ENCODE data around the gene VTCN1. TPM values are rescaled to one million over a fixed set of nuclear protein-coding genes. Genes with fewer than 3 reads are reported as not detected.
"Not testable (repeated sequence)": the region's sequence is repeated elsewhere in the genome, so short reads cannot be mapped to it uniquely, and the experiment has no call there.

The VTCN1 gene
- not detected for polyA plus RNA-seq (2012; ENCODE audit: low read depth, missing spikeins)

- TF ChIP-seq POU2F2 (IDR thresholded peaks at IDR 0.05; ENCODE audit: low read depth, low read length) (no peak), SPI1 (IDR thresholded peaks at IDR 0.05; ENCODE audit: low read depth, low read length) (no peak), TAF1 (IDR thresholded peaks at IDR 0.05; ENCODE audit: low read depth, low read length) (no peak), POLR2AphosphoS5 (IDR thresholded peaks at IDR 0.05; ENCODE audit: low read depth, low read length) (no peak), PAX5 (IDR thresholded peaks at IDR 0.05; ENCODE audit: insufficient read depth, low read length, severe bottlenecking) (no peak)
- no peak for DNase-seq (ENCODE audit: insufficient read length, low spot score)
- no peak for FAIRE-seq
Observed at GRCh38 chr1:117210831-117211261, at the start of gene VTCN1. Gene VTCN1 (minus strand): TSS chr1:117210927. CDS start chr1:117210855, 72 bp downstream.

- DNase-seq (ENCODE audit: insufficient read length, low spot score) (no peak), FAIRE-seq (no peak)
- no peak for TF ChIP-seq POU2F2 (IDR thresholded peaks at IDR 0.05; ENCODE audit: low read depth, low read length)
- no peak for TF ChIP-seq POLR2AphosphoS5 (IDR thresholded peaks at IDR 0.05; ENCODE audit: low read depth, low read length)
- TF ChIP-seq SPI1 (IDR thresholded peaks at IDR 0.05; ENCODE audit: low read depth, low read length), result no peak
- no peak for TF ChIP-seq POLR2A (IDR thresholded peaks at IDR 0.05; ENCODE audit: low read depth, low read length)
- no peak for TF ChIP-seq PAX5 (IDR thresholded peaks at IDR 0.05; ENCODE audit: insufficient read depth, low read length, severe bottlenecking)
- no peak for TF ChIP-seq TAF1 (IDR thresholded peaks at IDR 0.05; ENCODE audit: low read depth, low read length)
Observed at GRCh38 chr1:117258791-117259190, 48.1 kb upstream of the VTCN1 start.

GRCh38 chr1:117258075-117258474 lies 47.3 kb upstream of the VTCN1 start:
- not testable (repeated sequence) for DNase-seq (ENCODE audit: insufficient read length, low spot score); FAIRE-seq

- FAIRE-seq (no peak), DNase-seq (ENCODE audit: insufficient read length, low spot score) (no peak)
- TF ChIP-seq PAX5 (IDR thresholded peaks at IDR 0.05; ENCODE audit: insufficient read depth, low read length, severe bottlenecking) (no peak), TAF1 (IDR thresholded peaks at IDR 0.05; ENCODE audit: low read depth, low read length) (no peak), POLR2AphosphoS5 (IDR thresholded peaks at IDR 0.05; ENCODE audit: low read depth, low read length) (no peak), POU2F2 (IDR thresholded peaks at IDR 0.05; ENCODE audit: low read depth, low read length) (no peak), POLR2A (IDR thresholded peaks at IDR 0.05; ENCODE audit: low read depth, low read length) (no peak), SPI1 (IDR thresholded peaks at IDR 0.05; ENCODE audit: low read depth, low read length) (no peak)
Observed at GRCh38 chr1:117257291-117257690, 46.6 kb upstream of the VTCN1 start.

- DNase-seq (ENCODE audit: insufficient read length, low spot score) (no peak), FAIRE-seq (no peak)
- TF ChIP-seq SPI1 (IDR thresholded peaks at IDR 0.05; ENCODE audit: low read depth, low read length), result no peak
- TF ChIP-seq PAX5 (IDR thresholded peaks at IDR 0.05; ENCODE audit: insufficient read depth, low read length, severe bottlenecking), result no peak
- no peak for TF ChIP-seq POU2F2 (IDR thresholded peaks at IDR 0.05; ENCODE audit: low read depth, low read length)
Observed at GRCh38 chr1:117250061-117250606, 39.4 kb upstream of the VTCN1 start.

- DNase-seq (ENCODE audit: insufficient read length, low spot score) (no peak), FAIRE-seq (no peak)
- TF ChIP-seq POLR2A (IDR thresholded peaks at IDR 0.05; ENCODE audit: low read depth, low read length), result no peak
- no peak for TF ChIP-seq POLR2AphosphoS5 (IDR thresholded peaks at IDR 0.05; ENCODE audit: low read depth, low read length)
- TF ChIP-seq SPI1 (IDR thresholded peaks at IDR 0.05; ENCODE audit: low read depth, low read length), result no peak
- no peak for TF ChIP-seq POU2F2 (IDR thresholded peaks at IDR 0.05; ENCODE audit: low read depth, low read length)
- TF ChIP-seq TAF1 (IDR thresholded peaks at IDR 0.05; ENCODE audit: low read depth, low read length), result no peak
- TF ChIP-seq PAX5 (IDR thresholded peaks at IDR 0.05; ENCODE audit: insufficient read depth, low read length, severe bottlenecking), result no peak
Observed at GRCh38 chr1:117244971-117245370, 34.2 kb upstream of the VTCN1 start.

GRCh38 chr1:117244306-117244705 lies 33.6 kb upstream of the VTCN1 start:
- TF ChIP-seq POU2F2 (IDR thresholded peaks at IDR 0.05; ENCODE audit: low read depth, low read length) (no peak), PAX5 (IDR thresholded peaks at IDR 0.05; ENCODE audit: insufficient read depth, low read length, severe bottlenecking) (no peak), POLR2A (IDR thresholded peaks at IDR 0.05; ENCODE audit: low read depth, low read length) (no peak), POLR2AphosphoS5 (IDR thresholded peaks at IDR 0.05; ENCODE audit: low read depth, low read length) (no peak), TAF1 (IDR thresholded peaks at IDR 0.05; ENCODE audit: low read depth, low read length) (no peak), SPI1 (IDR thresholded peaks at IDR 0.05; ENCODE audit: low read depth, low read length) (no peak)
- no peak for FAIRE-seq
- DNase-seq (ENCODE audit: insufficient read length, low spot score), result no peak

- FAIRE-seq (no peak), DNase-seq (ENCODE audit: insufficient read length, low spot score) (no peak)
- TF ChIP-seq POLR2AphosphoS5 (IDR thresholded peaks at IDR 0.05; ENCODE audit: low read depth, low read length) (no peak), SPI1 (IDR thresholded peaks at IDR 0.05; ENCODE audit: low read depth, low read length) (no peak), POLR2A (IDR thresholded peaks at IDR 0.05; ENCODE audit: low read depth, low read length) (no peak), TAF1 (IDR thresholded peaks at IDR 0.05; ENCODE audit: low read depth, low read length) (no peak), POU2F2 (IDR thresholded peaks at IDR 0.05; ENCODE audit: low read depth, low read length) (no peak), PAX5 (IDR thresholded peaks at IDR 0.05; ENCODE audit: insufficient read depth, low read length, severe bottlenecking) (no peak)
Observed at GRCh38 chr1:117241512-117241911, 30.8 kb upstream of the VTCN1 start.

GRCh38 chr1:117240547-117240946 lies 29.8 kb upstream of the VTCN1 start:
- FAIRE-seq (no peak), DNase-seq (ENCODE audit: insufficient read length, low spot score) (no peak)
- TF ChIP-seq PAX5 (IDR thresholded peaks at IDR 0.05; ENCODE audit: insufficient read depth, low read length, severe bottlenecking) (no peak), POLR2AphosphoS5 (IDR thresholded peaks at IDR 0.05; ENCODE audit: low read depth, low read length) (no peak), TAF1 (IDR thresholded peaks at IDR 0.05; ENCODE audit: low read depth, low read length) (no peak), POU2F2 (IDR thresholded peaks at IDR 0.05; ENCODE audit: low read depth, low read length) (no peak), POLR2A (IDR thresholded peaks at IDR 0.05; ENCODE audit: low read depth, low read length) (no peak), SPI1 (IDR thresholded peaks at IDR 0.05; ENCODE audit: low read depth, low read length) (no peak)

GRCh38 chr1:117239467-117239866 lies 28.7 kb upstream of the VTCN1 start:
- no peak for DNase-seq (ENCODE audit: insufficient read length, low spot score)
- TF ChIP-seq POLR2AphosphoS5 (IDR thresholded peaks at IDR 0.05; ENCODE audit: low read depth, low read length) (no peak), SPI1 (IDR thresholded peaks at IDR 0.05; ENCODE audit: low read depth, low read length) (no peak), POLR2A (IDR thresholded peaks at IDR 0.05; ENCODE audit: low read depth, low read length) (no peak), POU2F2 (IDR thresholded peaks at IDR 0.05; ENCODE audit: low read depth, low read length) (no peak), PAX5 (IDR thresholded peaks at IDR 0.05; ENCODE audit: insufficient read depth, low read length, severe bottlenecking) (no peak), TAF1 (IDR thresholded peaks at IDR 0.05; ENCODE audit: low read depth, low read length) (no peak)
- FAIRE-seq, result no peak
